Breast epithelium (tissue), 4 donors: ENCODE results near the gene MAPK11. TPM values are rescaled to one million over a fixed set of nuclear protein-coding genes. Genes with fewer than 3 reads are reported as not detected.

Experiments used
- DNase-seq, 2 donors: peaks; one replicate each; pipeline ENCODE4 v3.0.0-alpha.2; 2019; ENCODE audit warnings: low spot score in 2 of 2
- H3K27ac ChIP-seq, 2 donors: fragments of 200-600 bp; sonication (generic) in 1 of 2; one replicate each; pipeline ENCODE4 v1.5.1; 2016 to 2019; ENCODE audit warnings: mild to moderate bottlenecking in 1 of 2
- H3K27me3 ChIP-seq, 2 donors: fragments of 200-600 bp; sonication (generic) in 1 of 2; one replicate each; pipeline versions ENCODE4 v1.5.1 to v1.6.0; 2017 to 2019; ENCODE audit warnings: control low read depth in 1 of 2, mild to moderate bottlenecking in 1 of 2
- H3K36me3 ChIP-seq: fragments of 200-600 bp; one replicate; pipeline ENCODE4 v1.5.1; 2019
- H3K4me1 ChIP-seq, 2 donors: fragments of 200-600 bp; sonication (generic); one replicate each; pipeline ENCODE4 v1.5.1; 2016 to 2019; ENCODE audit warnings: control low read depth in 1 of 2
- H3K4me3 ChIP-seq, 3 donors: fragments of 200-600 bp; sonication (generic); 1 replicate in 2 of 3; 2 replicates in 1 of 3; pipeline ENCODE4 v1.5.1; 2016 to 2019; ENCODE audit warnings: mild to moderate bottlenecking in 3 of 3, moderate library complexity in 2 of 3
- H3K9me3 ChIP-seq, 2 donors: fragments of 200-600 bp; sonication (generic) in 1 of 2; one replicate each; pipeline ENCODE4 v1.5.1; 2016 to 2019; ENCODE audit warnings: control low read depth in 1 of 2
- POLR2A ChIP-seq: fragments of 450-650 bp; IDR thresholded peaks from one replicate; pipeline ENCODE4 v1.6.1; 2016; ENCODE audit warnings: antibody characterized with exemption, mild to moderate bottlenecking, moderate library complexity
- POLR2AphosphoS5 ChIP-seq, 3 donors: sonication (generic); formaldehyde crosslinking; IDR thresholded peaks; one replicate each; pipeline ENCODE4 v1.6.1; 2017; ENCODE audit warnings: antibody characterized with exemption in 3 of 3
- intact Hi-C: fragments of 100-400 bp; cut with DNase I; formaldehyde crosslinking; loops from one replicate; pipeline ENCODE4 v1.15.1; 2023; ENCODE audit warnings: low total_unique reads
- total RNA-seq, 3 donors: library from RNA; depleted of rRNA; stranded (reverse); fragments of >200 nt; gene quantifications; one replicate each; pipeline ENCODE4 v1.1.0, GENCODE V29; 2016
- TF ChIP-seq, protein P1 (sequence below), 3 donors: fragments of 450-650 bp; IDR thresholded peaks; one replicate each; pipeline ENCODE4 v1.5.1; 2016 to 2017; ENCODE audit warnings: antibody characterized with exemption in 3 of 3, mild to moderate bottlenecking in 3 of 3, moderate library complexity in 3 of 3

MAPK11 gene
- total RNA-seq, 3 donors from 2014 or later = 5.7 to 16.5 (median 13.4) TPM

DNA sequence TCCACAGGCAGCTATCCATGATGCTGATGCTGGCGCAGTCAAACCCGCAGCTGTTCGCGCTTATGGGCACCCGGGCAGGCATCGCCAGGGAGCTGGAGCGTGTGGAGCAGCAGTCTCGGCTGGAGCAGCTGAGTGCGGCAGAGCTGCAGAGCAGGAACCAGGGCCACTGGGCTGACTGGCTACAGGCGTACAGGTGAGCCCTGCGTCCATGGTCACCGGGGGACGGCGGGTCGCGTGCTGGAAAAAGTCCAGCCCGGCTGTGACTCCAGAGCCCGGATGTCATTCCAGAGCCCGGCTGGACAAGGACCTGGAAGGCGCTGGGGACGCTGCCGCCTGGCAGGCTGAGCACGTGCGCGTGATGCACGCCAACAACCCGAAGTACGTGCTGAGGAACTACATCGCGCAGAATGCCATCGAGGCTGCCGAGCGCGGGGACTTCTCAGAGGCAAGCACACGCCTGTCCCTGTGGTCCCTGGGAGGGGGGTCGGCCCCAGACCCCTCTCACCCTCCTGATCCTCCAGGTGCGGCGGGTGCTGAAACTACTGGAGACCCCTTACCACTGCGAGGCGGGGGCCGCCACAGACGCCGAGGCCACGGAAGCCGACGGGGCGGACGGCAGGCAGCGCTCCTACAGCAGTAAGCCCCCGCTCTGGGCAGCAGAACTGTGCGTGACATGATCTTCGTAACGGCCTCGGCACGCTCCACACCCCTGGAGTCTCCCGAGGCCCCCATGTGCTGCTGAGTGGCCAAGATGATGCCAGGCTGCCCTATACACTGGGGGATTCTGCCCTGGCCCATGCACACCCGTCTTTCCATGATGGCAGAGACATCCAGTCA, 53.3 kb downstream of the MAPK11 start:
- no peaks in the 10 kb centered on the region for H3K4me1 ChIP-seq
- TF ChIP-seq POLR2AphosphoS5 (IDR thresholded peaks at IDR 0.05) (no peak), POLR2A (no peak)
- TF ChIP-seq, protein P1, sequence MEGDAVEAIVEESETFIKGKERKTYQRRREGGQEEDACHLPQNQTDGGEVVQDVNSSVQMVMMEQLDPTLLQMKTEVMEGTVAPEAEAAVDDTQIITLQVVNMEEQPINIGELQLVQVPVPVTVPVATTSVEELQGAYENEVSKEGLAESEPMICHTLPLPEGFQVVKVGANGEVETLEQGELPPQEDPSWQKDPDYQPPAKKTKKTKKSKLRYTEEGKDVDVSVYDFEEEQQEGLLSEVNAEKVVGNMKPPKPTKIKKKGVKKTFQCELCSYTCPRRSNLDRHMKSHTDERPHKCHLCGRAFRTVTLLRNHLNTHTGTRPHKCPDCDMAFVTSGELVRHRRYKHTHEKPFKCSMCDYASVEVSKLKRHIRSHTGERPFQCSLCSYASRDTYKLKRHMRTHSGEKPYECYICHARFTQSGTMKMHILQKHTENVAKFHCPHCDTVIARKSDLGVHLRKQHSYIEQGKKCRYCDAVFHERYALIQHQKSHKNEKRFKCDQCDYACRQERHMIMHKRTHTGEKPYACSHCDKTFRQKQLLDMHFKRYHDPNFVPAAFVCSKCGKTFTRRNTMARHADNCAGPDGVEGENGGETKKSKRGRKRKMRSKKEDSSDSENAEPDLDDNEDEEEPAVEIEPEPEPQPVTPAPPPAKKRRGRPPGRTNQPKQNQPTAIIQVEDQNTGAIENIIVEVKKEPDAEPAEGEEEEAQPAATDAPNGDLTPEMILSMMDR (IDR thresholded peaks at IDR 0.05) = no peak
- no peaks in the 10 kb centered on the region for H3K9me3 ChIP-seq
- no peak overlapping the region for H3K4me3 ChIP-seq
- H3K36me3 ChIP-seq = peaks cover 18% of the 10 kb centered on the region
- H3K27me3 ChIP-seq = no peaks in the 10 kb centered on the region
- no peak overlapping the region for H3K27ac ChIP-seq
- DNase-seq = no peak
- intact Hi-C loops = no loop called here

DNA sequence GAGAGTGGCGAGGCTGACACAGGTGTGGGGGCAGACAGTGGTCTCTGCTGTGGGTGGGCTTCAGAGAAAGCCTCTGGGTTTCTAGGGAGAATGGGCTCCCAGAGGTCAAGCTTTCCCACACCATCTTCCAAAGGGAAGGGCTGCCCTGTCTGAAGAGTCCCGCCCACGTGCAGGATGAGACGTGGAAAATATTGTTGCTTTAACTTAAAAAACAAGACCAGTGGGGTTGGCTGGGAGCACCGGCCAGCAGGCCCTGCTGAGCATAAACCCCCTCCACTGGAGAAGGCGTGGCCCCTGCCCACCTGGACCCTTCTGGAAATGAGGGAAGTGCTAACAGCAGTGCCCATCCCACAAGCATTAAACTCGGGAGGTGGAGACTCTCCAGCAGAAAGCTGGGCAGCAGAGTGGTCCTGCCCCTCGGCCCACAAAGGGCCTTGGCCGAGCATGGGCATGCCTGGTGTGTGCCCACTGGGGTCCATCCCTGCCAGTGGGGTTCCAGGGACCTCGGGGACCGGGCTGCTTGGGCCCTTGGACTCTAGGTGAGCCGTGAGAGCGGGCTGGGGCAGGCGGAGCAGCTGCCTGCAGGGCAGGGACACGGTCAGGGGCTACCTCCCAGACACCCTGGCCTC, 54.0 kb downstream of the MAPK11 start:
- TF ChIP-seq, protein P1 (IDR thresholded peaks at IDR 0.05) = no peak
- no peak for TF ChIP-seq POLR2A
- no peak for TF ChIP-seq POLR2AphosphoS5 (IDR thresholded peaks at IDR 0.05)
- DNase-seq = no peak
- no peak overlapping the region for H3K4me3 ChIP-seq
- no peaks in the 10 kb centered on the region for H3K27me3 ChIP-seq
- H3K36me3 ChIP-seq = peaks cover 12% of the 10 kb centered on the region
- H3K27ac ChIP-seq = no peak overlapping the region
- no peaks in the 10 kb centered on the region for H3K4me1 ChIP-seq
- no peaks in the 10 kb centered on the region for H3K9me3 ChIP-seq
- intact Hi-C loops = no loop called here

GRCh38 chr22:50215297-50216054, 54.7 kb downstream of the MAPK11 start:
- no peak for DNase-seq
- Histone ChIP-seq H3K4me3 (no peak overlapping the region), H3K9me3 (no peaks in the 10 kb centered on the region), H3K36me3 (peaks cover 10% of the 10 kb centered on the region), H3K27ac (peak overlapping the region in 1 of 2 donors; percentile 25), H3K27me3 (no peaks in the 10 kb centered on the region), H3K4me1 (no peaks in the 10 kb centered on the region)
- TF ChIP-seq, protein P1 (IDR thresholded peaks at IDR 0.05) = no peak
- TF ChIP-seq POLR2AphosphoS5 (IDR thresholded peaks at IDR 0.05) = no peak
- TF ChIP-seq POLR2A = no peak
- intact Hi-C loops = no loop called here

Other genes with a start within 250 kb of the MAPK11 start
- not detected for gene TTLL8, start 212.1 kb downstream of the MAPK11 start, total RNA-seq
- under 1 TPM in 1 of 3 donors, not detected in 2; 0.15 TPM for gene MLC1, start 185.0 kb downstream of the MAPK11 start, total RNA-seq
- under 1 TPM; 0.16 to 0.44 (median 0.33) TPM for gene MOV10L1, start 180.4 kb downstream of the MAPK11 start, total RNA-seq
- gene PANX2, start 99.6 kb downstream of the MAPK11 start, total RNA-seq = 1 to 10 TPM in 2 of 3 donors, under 1 TPM in 1; 0.64 to 2.0 (median 1.8) TPM
- gene TRABD, start 84.5 kb downstream of the MAPK11 start, total RNA-seq = 10 to 100 TPM; 17.3 to 35.7 (median 28.2) TPM
- 10 to 100 TPM; 24.3 to 32.3 (median 31.8) TPM for gene SELENOO, start 69.4 kb downstream of the MAPK11 start, total RNA-seq
- 10 to 100 TPM; 34.2 to 66.2 (median 59.6) TPM for gene TUBGCP6, start 25.4 kb downstream of the MAPK11 start, total RNA-seq
- gene HDAC10, start 19.1 kb downstream of the MAPK11 start, total RNA-seq = 10 to 100 TPM; 22.9 to 35.7 (median 29.4) TPM
- 1 to 10 TPM; 3.8 to 9.8 (median 5.3) TPM for gene MAPK12, start 8.7 kb downstream of the MAPK11 start, total RNA-seq
- gene PLXNB2, start 37.3 kb upstream of the MAPK11 start, total RNA-seq = 100 to 1,000 TPM in 2 of 3 donors, 10 to 100 TPM in 1; 79.0 to 137 (median 122) TPM
- gene DENND6B, start 56.6 kb upstream of the MAPK11 start, total RNA-seq = 1 to 10 TPM; 1.8 to 6.9 (median 5.4) TPM
- gene PPP6R2, start 72.9 kb upstream of the MAPK11 start, total RNA-seq = 10 to 100 TPM; 48.3 to 54.1 (median 49.5) TPM
- 10 to 100 TPM; 30.6 to 33.1 (median 30.6) TPM for gene SBF1, start 204.7 kb upstream of the MAPK11 start, total RNA-seq
- under 1 TPM in 2 of 3 donors, not detected in 1; 0.59 to 0.98 TPM for gene ADM2, start 211.2 kb upstream of the MAPK11 start, total RNA-seq
- not detected for gene MIOX, start 216.5 kb upstream of the MAPK11 start, total RNA-seq
- gene LMF2, start 237.3 kb upstream of the MAPK11 start, total RNA-seq = 10 to 100 TPM; 35.7 to 54.9 (median 39.5) TPM
- 10 to 100 TPM; 25.9 to 48.2 (median 43.0) TPM for gene NCAPH2, start 237.8 kb upstream of the MAPK11 start, total RNA-seq